Tibial artery (tissue), 4 donors: ENCODE measurements around the gene ADAM15.
A peak's percentile ranks its signal among the peaks of the same experiment; 100 is the strongest.

Experiments used
- DNase-seq, 2 donors: peaks; one replicate each; pipeline ENCODE4 v3.0.0-alpha.2; 2019
- H3K27ac ChIP-seq, 2 donors: fragments of 200-600 bp; sonication (generic) in 1 of 2; 1 replicate in 1 of 2; 2 replicates in 1 of 2; pipeline ENCODE4 v1.5.1; 2018 to 2019; ENCODE audit warnings: mild to moderate bottlenecking in 1 of 2
- H3K27me3 ChIP-seq, 2 donors: fragments of 200-600 bp; sonication (generic) in 1 of 2; one replicate each; pipeline versions ENCODE4 v1.5.1 to v1.6.0; 2016 to 2019
- H3K36me3 ChIP-seq, 3 donors: fragments of 200-600 bp; sonication (generic) in 2 of 3; one replicate each; pipeline ENCODE4 v1.5.1; 2016 to 2019; ENCODE audit warnings: mild to moderate bottlenecking in 2 of 3
- H3K4me1 ChIP-seq, 4 donors: fragments of 200-600 bp; sonication (generic) in 2 of 4; 1 replicate in 3 of 4; 2 replicates in 1 of 4; pipeline ENCODE4 v1.5.1; 2016 to 2019
- H3K4me3 ChIP-seq, 2 donors: fragments of 200-600 bp; sonication (generic) in 1 of 2; 1 replicate in 1 of 2; 2 replicates in 1 of 2; pipeline ENCODE4 v1.5.1; 2018 to 2019; ENCODE audit warnings: mild to moderate bottlenecking in 2 of 2
- H3K9me3 ChIP-seq, 3 donors: fragments of 200-600 bp; sonication (generic) in 1 of 3; one replicate each; pipeline ENCODE4 v1.5.1; 2016 to 2019
- intact Hi-C: fragments of 100-400 bp; cut with DNase I; formaldehyde crosslinking; loops from one replicate; pipeline ENCODE4 v1.15.0; 2023; ENCODE audit warnings: low total_unique reads
- TF ChIP-seq, protein P1 (sequence below), 2 experiments: fragments of 200-600 bp in 1 of 2; fragments of 450-650 bp in 1 of 2; IDR thresholded peaks; one replicate each; pipeline ENCODE4 v1.5.1; 2017 to 2019; ENCODE audit warnings: antibody characterized with exemption in 2 of 2, mild to moderate bottlenecking in 1 of 2, moderate library complexity in 1 of 2

Gene ADAM15

DNA sequence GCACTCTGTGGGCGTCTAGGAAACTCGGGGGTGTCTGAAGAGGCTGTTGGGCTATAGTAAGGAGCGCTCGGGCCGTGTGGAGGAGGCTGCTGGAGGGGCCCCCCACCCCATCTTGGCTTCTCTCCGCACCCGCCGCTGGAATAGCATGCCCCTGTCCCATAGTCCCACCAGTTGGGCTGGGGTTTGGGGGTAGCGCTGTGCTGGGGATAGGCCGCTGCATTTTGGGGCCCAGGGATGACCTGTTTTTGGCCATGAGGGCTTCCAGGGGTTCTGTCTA is 28.0 kb downstream of the ADAM15 start:
- no peak overlapping the region for H3K27ac ChIP-seq
- H3K36me3 ChIP-seq, result no peaks in the 10 kb centered on the region
- peak overlapping the region; percentile 41 to 56 for H3K4me3 ChIP-seq
- no peak for DNase-seq
- TF ChIP-seq, protein P1, sequence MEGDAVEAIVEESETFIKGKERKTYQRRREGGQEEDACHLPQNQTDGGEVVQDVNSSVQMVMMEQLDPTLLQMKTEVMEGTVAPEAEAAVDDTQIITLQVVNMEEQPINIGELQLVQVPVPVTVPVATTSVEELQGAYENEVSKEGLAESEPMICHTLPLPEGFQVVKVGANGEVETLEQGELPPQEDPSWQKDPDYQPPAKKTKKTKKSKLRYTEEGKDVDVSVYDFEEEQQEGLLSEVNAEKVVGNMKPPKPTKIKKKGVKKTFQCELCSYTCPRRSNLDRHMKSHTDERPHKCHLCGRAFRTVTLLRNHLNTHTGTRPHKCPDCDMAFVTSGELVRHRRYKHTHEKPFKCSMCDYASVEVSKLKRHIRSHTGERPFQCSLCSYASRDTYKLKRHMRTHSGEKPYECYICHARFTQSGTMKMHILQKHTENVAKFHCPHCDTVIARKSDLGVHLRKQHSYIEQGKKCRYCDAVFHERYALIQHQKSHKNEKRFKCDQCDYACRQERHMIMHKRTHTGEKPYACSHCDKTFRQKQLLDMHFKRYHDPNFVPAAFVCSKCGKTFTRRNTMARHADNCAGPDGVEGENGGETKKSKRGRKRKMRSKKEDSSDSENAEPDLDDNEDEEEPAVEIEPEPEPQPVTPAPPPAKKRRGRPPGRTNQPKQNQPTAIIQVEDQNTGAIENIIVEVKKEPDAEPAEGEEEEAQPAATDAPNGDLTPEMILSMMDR (IDR thresholded peaks at IDR 0.05), result no peak
- H3K4me1 ChIP-seq, result peaks cover 0 to 66% (median 45%) of the 10 kb centered on the region in 4 donors
- no peaks in the 10 kb centered on the region for H3K9me3 ChIP-seq
- intact Hi-C loops, result no loop called here
- peaks cover 9 to 54% of the 10 kb centered on the region in 2 donors for H3K27me3 ChIP-seq

DNA sequence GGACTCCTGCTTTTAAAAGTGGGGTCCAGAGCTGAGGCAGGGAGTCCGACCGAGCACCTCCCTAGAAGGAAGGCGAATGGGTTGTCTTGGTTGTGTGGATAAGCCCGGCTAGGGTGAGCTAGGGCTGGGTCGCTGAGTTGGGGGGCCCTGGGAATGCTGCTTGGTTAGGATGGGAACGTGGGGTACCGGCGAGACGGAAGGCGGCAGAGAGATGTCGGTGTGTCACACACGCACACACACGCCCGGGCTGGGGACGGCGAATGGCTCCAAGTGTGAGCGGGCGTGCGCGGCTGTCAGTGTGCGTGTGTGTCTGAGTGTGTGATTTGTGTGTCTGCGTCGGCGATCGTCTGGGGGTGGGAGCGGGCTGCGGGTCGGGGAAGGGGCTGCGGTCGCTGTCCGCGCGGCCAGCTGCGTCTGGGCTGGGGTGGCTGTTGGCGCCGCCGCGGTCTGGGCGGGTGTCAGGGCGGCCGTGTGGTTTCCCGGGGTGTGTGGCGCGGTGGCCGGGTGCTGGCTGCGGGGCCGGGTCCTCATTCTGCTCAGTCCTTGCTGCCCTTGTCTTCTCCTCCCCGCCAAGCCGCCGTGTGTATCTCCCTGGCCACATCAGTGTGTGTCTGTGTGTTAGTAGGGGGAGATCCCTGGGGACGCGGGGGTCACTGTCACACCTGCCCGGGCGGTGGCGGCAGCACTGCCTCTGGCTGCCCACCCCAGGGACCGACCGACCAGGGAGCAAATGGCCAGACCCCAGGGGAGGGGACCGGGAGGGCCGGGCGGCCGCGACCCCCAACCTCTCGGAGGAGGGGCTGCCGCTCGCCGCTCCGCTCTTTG is 28.6 kb downstream of the ADAM15 start:
- Histone ChIP-seq H3K4me3 (peak overlapping the region in 1 of 2 donors; percentile 56), H3K27ac (no peak overlapping the region), H3K27me3 (peaks cover 9 to 57% of the 10 kb centered on the region in 2 donors), H3K9me3 (no peaks in the 10 kb centered on the region), H3K36me3 (no peaks in the 10 kb centered on the region), H3K4me1 (peaks cover 0 to 71% (median 50%) of the 10 kb centered on the region in 4 donors)
- DNase-seq, result no peak
- intact Hi-C loops, result no loop called here
- TF ChIP-seq, protein P1 (IDR thresholded peaks at IDR 0.05), result no peak

DNA sequence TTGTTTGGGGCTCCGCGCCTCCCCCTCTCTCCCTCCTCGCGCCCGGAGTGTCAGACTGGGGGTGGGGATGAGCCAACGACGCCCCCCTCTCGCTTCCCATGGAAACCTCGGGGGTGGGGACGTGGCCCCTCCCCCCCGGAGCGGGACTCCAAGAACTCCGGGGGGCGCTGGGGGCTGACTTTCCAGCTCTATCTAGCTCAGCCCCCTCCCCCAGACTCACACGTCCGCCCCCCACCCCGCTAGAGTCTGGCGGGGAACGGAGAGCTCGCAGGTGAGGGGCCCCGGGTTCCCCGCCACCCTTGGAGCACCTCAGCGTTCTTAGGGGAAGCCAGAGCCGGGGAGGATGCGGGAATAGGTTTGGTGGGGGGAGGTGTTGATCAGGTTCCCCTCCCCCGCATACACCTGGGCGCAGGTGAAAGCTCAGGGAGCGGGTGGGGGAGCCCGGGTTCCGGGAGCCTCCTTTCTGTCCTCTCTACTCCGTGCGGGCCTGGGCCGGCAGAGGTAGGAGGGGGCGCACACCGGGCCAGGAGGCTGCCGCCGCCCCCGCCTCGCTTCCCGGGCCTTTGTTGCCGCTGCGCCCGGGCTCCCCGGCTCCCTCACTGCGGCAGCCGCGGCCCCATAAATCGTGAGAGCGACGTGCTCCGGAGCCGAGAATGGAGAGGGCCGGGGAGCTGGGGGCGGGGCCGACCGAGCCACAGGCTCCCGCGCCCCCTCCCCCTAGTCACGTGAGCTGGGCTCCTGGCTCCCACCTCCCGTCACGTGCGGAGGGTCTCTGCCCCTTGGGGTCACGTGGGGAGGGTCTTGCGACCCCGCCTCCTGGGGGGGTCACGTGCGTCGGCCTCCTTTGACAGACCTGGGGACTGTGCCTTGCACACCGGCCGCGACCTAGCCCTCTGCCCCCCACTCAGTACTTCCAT is 29.5 kb downstream of the ADAM15 start:
- intact Hi-C loops, result no loop called here
- TF ChIP-seq, protein P1 (IDR thresholded peaks at IDR 0.05), result no peak
- Histone ChIP-seq H3K4me1 (peaks cover 0 to 74% (median 51%) of the 10 kb centered on the region in 4 donors), H3K27me3 (peaks cover 9 to 57% of the 10 kb centered on the region in 2 donors), H3K4me3 (peak overlapping the region in 1 of 2 donors; percentile 56), H3K27ac (no peak overlapping the region), H3K36me3 (no peaks in the 10 kb centered on the region), H3K9me3 (no peaks in the 10 kb centered on the region)
- no peak for DNase-seq

DNA sequence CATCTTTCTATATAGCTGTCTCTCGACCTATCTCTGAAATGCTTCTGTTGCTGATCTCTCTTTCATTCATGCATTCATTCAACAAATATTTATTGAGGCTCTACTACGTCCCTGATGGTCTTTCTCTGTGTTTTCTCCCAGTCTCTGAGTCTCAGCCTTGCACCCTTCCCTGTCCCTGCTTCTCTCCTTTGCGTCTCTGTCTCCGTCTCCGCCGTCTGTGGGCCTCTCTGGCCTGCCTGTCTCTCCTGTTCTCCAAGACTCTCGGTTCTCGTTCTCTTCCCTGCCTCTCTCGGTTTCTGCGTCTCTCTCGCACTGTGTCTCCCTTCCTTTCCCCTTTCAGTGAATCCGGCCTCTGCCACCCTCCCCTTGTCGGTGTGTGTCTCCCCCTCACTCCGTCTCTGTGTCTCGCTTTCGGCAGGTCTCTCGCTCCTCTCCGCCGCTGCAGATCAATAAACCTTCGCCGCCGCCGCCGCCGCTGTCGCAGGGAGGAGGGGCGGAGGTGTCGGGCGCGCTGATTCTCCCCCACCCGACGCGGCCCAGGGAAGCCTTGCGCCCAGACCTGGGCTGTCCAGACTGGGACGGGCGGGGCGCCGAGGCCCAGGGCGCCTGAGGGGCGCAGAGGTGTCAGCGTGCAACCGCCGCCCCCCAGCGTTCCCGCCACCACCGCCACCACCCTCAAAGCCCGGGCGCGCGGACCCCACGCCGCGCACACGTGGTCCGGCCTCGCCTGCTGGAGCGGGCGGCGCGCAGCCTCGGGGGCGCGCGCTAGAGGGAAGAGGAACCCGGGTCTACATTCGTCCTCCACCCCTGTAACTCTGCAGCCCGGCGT is 30.6 kb downstream of the ADAM15 start:
- intact Hi-C loops, result no loop called here
- TF ChIP-seq, protein P1 (IDR thresholded peaks at IDR 0.05), result no peak

More for the DNA sequence above, 30.6 kb downstream of the ADAM15 start:
- Histone ChIP-seq H3K36me3 (no peaks in the 10 kb centered on the region), H3K27ac (no peak overlapping the region), H3K4me3 (no peak overlapping the region), H3K9me3 (no peaks in the 10 kb centered on the region), H3K4me1 (peaks cover 0 to 84% (median 58%) of the 10 kb centered on the region in 4 donors), H3K27me3 (peaks cover 9 to 57% of the 10 kb centered on the region in 2 donors)
- no peak for DNase-seq
